CMK (cell line): ENCODE measurements around the gene MYO1D.
A peak's percentile ranks its signal among the peaks of the same experiment; 100 is the strongest.
"Not testable (repeated sequence)": the region's sequence is repeated elsewhere in the genome, so short reads cannot be mapped to it uniquely, and the experiment has no call there.

ENCODE experiments used
- DNase-seq: peaks from one replicate; pipeline ENCODE4 v3.0.0-alpha.2; 2010; ENCODE audit warnings: low read depth

Gene MYO1D

DNA sequence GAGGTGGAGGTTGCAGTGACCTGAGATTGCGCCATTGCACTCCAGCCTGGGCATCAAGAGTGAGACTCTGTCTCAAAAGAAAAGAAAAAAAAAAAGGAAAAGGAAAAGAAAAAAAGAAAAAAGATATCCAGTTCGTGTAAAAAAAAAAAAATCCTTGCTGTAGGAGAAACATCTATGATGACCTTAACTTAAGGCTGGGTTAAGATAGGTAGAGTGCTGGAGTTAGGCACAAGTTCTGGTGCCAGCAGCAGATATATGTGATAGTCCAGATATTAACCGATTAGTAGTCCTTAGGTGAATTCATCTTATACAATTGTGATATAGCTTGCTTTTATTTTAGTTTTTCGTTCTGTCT, 415.4 kb downstream of the MYO1D start:
- no peak for DNase-seq

DNA sequence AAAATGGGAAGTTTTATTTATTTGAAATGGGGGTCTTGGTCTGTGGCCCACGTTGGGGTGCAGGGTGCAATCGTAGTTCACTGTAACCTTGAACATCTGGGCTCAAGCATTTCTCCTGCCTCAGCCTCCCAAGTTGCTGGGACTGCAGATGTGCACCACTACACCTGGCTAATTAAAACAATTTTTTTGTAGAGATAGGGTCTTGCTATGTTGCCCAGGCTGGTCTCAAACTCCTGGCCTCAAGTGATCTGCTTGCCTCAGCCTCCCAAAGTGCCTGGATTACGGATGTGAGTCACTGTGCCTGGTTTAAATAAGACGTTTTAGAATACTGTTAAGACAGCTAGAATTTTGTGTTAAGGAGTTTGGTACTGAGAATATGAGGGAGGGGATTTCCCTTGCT, 416.9 kb downstream of the MYO1D start:
- DNase-seq, result no peak

DNA sequence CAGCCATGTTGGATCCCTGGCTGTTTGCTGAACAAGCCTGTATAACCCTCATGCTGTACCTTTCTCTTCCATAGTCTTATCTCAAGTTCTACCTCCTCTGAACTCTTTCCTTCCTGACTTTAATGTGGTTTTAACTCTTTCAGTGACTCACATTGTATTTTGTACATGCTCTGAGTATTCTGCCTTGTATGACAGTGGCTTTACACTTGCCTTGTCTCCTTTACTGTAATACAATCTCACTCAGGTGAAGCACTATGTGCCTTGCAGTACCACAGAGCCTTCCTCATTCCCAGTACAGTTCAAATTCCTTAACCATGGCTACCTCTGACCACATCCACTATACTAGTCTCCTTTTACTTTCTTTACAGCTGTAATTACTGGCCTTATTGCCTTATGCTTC, 418.6 kb downstream of the MYO1D start:
- no peak for DNase-seq

DNA sequence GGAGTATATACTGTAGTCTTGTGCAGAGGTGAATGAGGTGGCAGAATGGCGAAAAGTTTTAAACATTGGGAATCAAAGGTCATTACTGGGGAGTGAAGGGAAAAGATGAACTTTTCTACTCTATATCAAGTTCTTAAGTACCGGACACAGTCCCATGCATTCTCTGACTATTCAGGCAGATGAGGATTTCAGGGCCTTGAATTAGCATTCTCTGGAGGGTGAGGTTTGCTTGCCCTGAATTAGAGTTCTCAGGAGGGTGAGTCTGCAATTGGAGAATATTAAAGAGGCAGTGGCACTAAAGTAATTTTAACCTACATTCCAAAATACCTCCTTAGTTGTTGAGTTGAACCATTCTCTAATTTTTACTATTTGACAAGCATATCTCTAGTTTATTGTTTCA, 423.6 kb downstream of the MYO1D start:
- no peak for DNase-seq

DNA sequence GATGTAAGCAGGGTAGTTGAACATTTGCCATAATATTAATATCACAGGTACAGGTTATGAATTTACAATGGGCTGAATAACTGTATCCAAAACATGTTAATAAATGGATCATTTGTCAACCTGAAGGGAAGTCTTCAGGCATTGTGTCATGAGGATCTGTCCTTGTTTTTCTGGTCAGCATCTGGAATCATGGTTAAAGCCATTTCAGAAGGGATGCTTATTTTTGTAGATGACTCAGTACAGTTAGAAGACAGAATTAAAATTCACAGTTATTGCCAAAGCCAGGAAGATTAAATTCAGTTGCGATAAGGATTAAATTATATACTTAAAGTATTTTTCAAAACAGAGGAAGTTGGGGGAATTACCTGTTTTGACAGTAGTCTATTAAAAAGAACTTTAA, 424.6 kb downstream of the MYO1D start:
- no peak for DNase-seq

DNA sequence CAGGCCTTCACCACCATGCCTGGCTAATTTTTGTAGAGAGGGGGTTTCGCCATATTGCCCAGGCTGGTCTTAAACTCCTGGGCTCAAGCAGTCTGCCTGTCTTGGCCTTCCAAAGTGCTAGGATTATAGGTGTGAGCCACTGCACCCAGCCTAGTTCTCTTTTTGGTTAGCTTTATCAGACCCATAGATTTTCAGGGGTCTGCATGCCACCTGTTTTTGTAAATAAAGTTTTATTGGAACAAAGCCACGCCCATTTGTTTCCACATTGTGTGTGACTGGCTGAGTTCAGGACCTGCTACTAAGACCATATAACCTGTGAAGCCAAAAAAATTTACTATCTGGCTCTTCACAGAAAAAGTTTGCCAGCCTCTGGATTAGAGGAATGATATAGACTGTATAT, 425.0 kb downstream of the MYO1D start:
- no peak for DNase-seq

DNA sequence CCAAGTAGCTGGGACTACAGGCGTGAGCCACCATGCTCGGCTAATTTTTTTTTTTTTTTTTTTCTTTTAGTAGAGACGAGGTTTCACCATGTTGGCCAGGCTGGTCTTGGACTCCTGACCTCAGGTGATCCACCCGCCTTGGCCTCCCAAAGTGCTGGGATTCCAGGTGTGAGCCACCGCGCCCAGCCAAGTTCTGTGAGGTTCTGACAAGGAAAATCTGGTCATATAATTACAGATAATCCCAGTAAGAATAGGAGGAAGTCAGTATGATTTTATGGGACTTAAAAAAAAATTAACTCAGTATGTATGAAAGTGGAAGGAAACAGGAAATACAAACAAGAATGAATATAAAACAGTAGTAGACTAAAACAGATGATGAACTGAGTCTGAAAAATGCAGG, 426.5 kb downstream of the MYO1D start:
- not testable (repeated sequence) for DNase-seq

DNA sequence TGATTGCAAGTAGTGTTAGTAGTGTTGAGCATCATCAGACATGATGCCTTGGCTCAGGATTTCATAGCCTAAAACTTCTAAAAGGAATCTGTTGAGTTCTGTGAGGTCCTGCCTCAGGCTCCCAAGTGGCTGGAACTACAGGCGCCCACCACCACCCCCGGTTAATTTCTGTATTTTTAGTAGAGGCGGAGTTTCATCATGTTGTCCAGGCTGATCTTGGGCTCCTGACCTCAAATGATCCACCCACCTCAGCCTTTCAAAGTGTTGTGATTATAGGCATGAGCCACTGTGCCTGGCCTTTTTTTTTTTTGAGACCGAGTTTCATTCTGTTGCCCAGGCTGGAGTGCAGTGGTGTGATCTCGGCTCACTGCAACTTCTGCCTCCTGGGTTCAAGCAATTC, 427.0 kb downstream of the MYO1D start:
- no peak for DNase-seq

DNA sequence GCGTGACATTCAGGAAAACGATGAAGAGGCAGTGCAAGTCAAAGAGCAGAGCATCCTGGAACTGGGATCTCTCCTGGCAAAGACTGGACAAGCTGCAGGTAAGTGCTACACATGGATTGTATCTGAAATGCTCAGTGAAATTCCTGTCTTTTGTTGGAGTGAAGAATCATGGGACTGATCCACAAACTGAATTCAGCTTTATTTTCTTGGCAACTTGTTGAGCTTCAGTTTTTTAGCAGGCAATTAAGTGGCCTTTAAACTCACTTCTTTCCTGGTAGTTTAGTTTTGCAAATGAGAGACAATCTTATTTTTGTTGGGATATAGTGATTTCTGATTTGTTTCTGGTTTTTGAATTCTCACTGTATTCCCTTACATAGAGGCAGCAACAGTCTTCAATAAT, 430.0 kb downstream of the MYO1D start:
- DNase-seq, result no peak

DNA sequence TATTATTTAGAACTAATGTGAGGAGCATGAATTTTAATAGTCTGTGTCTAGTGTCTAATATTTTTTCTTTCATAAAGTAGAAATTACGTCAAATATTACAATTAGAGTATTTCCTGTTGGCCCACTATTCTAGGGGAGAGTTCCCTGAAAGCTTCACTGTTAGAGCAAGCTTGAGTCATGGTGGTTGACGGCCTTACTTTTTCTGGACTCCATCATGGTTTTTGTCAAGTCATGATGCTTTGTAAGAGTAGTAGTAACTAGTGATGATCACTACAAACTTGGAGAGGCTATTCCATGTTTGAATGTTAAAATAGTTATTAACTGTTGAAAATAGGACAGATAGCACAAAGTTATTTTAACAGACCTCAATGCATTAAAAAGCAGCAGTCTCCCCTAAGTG, 431.0 kb downstream of the MYO1D start:
- no peak for DNase-seq

DNA sequence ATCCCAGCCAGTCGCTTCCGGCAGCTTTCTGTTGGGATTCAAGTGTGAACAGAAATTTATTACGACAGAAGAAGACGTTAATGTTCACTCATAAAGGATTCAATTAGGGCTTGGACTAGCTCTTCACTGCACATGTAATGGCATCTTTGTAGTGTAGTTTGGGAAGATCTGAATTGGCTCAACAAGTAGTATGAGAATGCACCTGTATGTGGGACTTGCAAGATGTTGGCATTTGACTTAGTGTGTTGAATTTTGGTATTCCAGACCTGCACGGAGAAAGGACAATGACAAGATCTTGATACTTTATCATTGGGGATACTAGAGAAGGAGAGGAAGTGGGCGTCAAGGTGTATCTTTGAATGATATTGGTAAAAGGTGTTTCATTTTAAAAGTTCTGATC, 431.4 kb downstream of the MYO1D start:
- DNase-seq, result no peak

DNA sequence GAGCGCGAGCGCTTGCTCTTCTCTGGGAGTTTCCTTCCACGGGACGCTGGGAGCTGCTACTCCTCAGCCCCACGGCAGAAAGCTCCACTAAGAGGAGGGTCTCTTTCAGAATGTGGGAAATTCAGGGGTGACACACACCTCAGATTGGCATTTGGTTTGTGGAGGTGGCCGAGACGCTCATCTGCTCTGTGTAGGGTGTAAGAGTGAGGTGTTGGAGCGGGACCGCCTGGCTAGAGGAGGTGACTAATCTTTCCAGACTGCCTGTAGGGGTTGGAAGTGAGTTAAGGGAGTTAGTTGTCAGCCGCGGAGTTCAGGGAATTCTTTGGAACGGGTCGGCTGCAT, 431.9 kb downstream of the MYO1D start:
- no peak for DNase-seq

DNA sequence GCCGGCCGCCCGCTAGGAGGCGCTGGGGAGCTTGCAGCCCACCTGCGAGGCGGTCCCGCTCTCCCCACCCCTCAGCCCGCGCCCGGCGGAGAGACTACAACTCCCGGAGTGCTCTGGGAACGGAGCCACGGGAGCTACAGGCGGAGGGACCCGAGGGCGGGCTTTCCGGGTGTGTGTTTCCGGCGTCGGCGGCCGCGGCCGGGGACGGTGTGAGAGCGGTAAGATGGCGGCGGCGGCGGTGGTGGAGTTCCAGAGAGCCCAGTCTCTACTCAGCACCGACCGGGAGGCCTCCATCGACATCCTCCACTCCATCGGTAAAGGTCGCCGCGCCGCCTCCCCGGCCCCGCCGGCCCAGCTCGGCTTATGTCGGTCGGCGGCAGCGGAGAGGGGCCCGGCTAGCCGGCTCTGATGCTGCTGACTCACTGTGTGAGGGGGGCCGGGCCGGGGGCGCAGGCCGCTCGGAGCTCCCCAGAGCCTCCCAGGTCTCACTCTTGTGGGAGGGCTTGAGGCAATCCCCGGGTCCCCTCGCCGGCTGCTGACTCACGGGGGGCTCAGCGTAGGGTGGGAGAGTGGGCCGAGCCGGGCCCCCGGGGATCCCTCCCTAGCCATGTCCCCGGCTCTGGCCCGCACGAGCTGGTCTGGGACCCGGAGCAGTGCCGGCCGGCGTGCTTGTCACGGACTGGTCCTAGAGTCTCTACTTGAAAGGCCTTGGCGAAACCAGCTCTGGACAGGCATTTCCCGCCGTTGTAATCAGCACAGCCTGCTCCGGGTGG, 432.4 kb downstream of the MYO1D start, which contains the start of gene PSMD11:
PSMD11 (plus strand) TSS at position 210 of the 773 bp plus-strand sequence; CDS start at position 224, 14 bp downstream.
- DNase-seq, result peak; percentile 89

DNA sequence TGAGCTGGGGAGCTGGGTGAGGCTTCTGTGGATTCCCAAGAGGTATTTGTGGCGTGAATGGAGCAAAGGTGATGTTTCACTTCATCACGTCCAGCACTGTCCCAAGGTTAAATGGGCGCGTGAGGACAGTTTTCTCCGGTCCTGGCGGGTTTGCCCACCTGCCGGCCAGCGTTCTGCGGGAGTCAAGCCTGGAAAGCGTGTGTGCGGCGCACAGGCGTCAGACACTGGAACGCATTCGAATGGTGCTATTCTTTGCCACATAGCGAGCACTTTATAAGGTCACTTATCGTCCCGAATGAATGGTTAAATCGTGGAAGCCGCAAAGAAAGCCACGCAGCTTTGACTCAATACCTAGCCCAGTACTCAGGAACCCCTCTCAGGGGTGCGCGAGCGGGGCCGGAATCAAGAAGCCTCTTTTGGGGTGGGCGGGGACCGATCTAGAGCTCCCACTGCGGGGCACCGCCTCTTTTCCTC, 433.1 kb downstream of the MYO1D start:
- no peak for DNase-seq
